ENCODE data around the gene DNASE1L1.
A peak's percentile ranks its signal among the peaks of the same experiment; 100 is the strongest.

DNA sequence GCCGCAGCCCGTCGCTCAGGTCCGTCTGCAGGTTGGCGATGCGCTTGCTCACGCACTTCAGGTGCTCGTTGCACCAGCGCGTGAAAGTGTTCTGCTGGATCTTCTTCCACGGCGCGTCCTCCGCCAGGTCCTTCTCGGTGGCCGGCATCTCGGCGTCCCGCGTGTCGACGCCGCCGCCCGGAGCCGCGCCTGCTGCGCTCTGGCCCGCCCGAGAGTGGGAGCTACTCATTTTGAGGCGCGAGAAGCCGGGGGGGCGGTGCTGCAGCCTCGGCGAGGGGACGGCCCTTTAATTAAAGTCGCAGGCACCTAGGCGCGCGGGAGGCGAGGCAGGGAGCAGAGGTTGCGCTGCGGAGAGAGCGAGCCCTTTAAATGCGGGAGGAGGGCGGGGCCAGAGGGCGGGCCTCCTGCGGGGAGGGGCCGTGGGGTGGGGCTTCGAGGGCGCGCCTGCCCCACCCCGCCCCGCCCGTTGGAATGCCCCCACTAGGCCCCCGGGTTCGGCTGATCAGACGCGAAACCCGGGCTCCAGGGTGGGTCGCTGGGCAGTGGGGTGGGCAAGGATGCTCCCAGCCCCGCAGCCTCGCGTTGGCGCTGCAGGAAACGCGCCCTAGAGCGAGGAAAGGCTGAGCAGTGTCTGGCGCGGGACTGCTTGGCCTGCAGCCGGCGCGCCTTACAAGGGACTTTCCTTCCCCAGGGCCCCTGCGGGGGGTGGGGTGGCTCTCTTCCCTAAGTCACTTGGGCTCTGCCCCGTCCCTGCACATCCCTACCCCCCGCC, 37.9 kb downstream of the DNASE1L1 start:
- TF ChIP-seq, protein P1, sequence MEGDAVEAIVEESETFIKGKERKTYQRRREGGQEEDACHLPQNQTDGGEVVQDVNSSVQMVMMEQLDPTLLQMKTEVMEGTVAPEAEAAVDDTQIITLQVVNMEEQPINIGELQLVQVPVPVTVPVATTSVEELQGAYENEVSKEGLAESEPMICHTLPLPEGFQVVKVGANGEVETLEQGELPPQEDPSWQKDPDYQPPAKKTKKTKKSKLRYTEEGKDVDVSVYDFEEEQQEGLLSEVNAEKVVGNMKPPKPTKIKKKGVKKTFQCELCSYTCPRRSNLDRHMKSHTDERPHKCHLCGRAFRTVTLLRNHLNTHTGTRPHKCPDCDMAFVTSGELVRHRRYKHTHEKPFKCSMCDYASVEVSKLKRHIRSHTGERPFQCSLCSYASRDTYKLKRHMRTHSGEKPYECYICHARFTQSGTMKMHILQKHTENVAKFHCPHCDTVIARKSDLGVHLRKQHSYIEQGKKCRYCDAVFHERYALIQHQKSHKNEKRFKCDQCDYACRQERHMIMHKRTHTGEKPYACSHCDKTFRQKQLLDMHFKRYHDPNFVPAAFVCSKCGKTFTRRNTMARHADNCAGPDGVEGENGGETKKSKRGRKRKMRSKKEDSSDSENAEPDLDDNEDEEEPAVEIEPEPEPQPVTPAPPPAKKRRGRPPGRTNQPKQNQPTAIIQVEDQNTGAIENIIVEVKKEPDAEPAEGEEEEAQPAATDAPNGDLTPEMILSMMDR (IDR thresholded peaks at IDR 0.05), result peak in 2 of 7 experiments; percentile 16 to 25
- TF ChIP-seq POLR2A (IDR thresholded peaks at IDR 0.05), result peak; percentile 80 to 95 (median 94)

All from body of pancreas (tissue), 4 donors.